ENCODE results near the gene MRPS35.
"Not testable (repeated sequence)": the region's sequence is repeated elsewhere in the genome, so short reads cannot be mapped to it uniquely, and the experiment has no call there.

MRPS35 gene

DNA sequence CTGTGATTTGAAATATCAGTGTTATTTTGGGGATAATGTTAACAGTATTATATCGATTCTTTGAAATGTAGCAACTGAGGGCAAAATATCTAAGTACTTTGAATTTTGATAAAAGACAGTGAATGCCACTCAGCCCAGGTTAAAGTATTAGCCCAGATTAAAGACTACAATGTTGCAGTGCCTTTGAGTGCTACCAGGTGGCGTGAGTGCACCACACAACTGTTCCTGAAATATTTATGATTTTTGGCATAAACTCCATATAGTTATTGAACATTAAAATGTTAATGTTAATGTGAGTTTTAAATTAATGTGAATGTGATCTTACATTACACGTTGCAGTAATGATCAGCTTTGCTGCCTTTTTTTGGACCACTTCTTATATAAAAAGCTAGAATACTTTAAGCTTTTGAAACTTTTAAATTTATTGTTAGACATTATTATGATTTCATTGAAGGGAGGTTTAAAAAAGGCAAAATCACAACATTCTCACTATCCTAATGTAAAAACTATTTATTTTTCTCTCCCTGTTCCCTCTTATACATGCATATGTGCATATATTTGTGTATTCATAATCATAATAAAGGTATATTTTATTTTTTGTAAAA is 22.5 kb downstream of the MRPS35 start:
- Histone ChIP-seq H2AFZ (ENCODE audit: low read depth, low read length) (no peak overlapping the region), H3K4ac (ENCODE audit: low read depth in 1 of 2, low read length in 2 of 2) (no peak overlapping the region)

DNA sequence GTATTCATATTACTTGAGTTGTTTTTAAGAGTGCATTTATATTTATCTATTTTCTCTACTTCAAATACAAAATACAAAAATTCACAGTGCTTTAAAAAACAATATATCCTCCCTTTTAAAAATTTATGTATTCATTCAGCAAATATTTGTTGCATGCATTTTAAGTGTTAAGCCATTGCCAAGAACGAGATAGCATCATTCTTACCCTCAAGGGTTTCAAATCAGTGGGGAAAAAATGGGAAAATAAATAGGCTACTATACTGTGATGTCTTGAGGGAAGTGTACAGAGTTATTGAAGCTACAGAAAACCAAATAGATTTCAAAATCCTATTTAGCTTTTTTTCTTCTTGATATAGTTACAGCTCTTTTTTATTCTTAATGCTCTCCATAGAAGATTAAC is 23.2 kb downstream of the MRPS35 start:
- H3K9ac ChIP-seq (ENCODE audit: low read length), result peak overlapping the region; percentile 45
- H3K23ac ChIP-seq (ENCODE audit: low read length in 2 of 2), result no peak overlapping the region
- no peak overlapping the region for H3K27ac ChIP-seq (ENCODE audit: low read length, poor library complexity, severe bottlenecking)
- H2AFZ ChIP-seq (ENCODE audit: low read depth, low read length), result no peak overlapping the region
- no peak for DNase-seq
- no peak overlapping the region for H2BK120ac ChIP-seq (ENCODE audit: low read depth, low read length)
- peaks cover 13% of the 10 kb centered on the region for H3K79me1 ChIP-seq (replicated peaks; ENCODE audit: low read length, poor library complexity, severe bottlenecking)
- H3K36me3 ChIP-seq (ENCODE audit: control insufficient read depth in 1 of 2, insufficient read depth in 2 of 2, low read depth in 1 of 2, low read length in 2 of 2), result peaks cover 14 to 72% of the 10 kb centered on the region in 2 experiments
- WGBS, result 100% methylated on average over 1 of the region's 1 CpG
- H3K4me3 ChIP-seq (ENCODE audit: insufficient read depth in 1 of 2, low read depth in 1 of 2, low read length in 2 of 2), result no peak overlapping the region
- no peak overlapping the region for H3K18ac ChIP-seq (ENCODE audit: low read depth in 1 of 2, low read length in 2 of 2)
- no peaks in the 10 kb centered on the region for H3K9me3 ChIP-seq (ENCODE audit: control insufficient read depth, low read length)
- H2BK15ac ChIP-seq (ENCODE audit: low read depth, poor library complexity, severe bottlenecking), result no peak overlapping the region
- no peak overlapping the region for H2BK12ac ChIP-seq (ENCODE audit: low read length in 2 of 2)
- no peak overlapping the region for H4K8ac ChIP-seq (ENCODE audit: low read length)
- H3K4me2 ChIP-seq (ENCODE audit: low read length, poor library complexity, severe bottlenecking), result no peak overlapping the region
- no peaks in the 10 kb centered on the region for H3K4me1 ChIP-seq (ENCODE audit: control insufficient read depth, insufficient read depth, low read depth, low read length)
- H2AK5ac ChIP-seq (ENCODE audit: low read length, severe bottlenecking), result no peak overlapping the region
- no peaks in the 10 kb centered on the region for H3K27me3 ChIP-seq (ENCODE audit: control insufficient read depth in 1 of 2, insufficient read depth in 1 of 2, low read length in 2 of 2)
- no peak overlapping the region for H2BK5ac ChIP-seq (ENCODE audit: low read depth, low read length, poor library complexity, severe bottlenecking)
- no peak overlapping the region for H4K91ac ChIP-seq (ENCODE audit: low read length)
- H3K14ac ChIP-seq (ENCODE audit: low read length in 2 of 2), result no peak overlapping the region
- H3K4ac ChIP-seq (ENCODE audit: low read depth in 1 of 2, low read length in 2 of 2), result no peak overlapping the region

More for the DNA sequence above, 22.5 kb downstream of the MRPS35 start:
- Histone ChIP-seq H3K27me3 (ENCODE audit: control insufficient read depth in 1 of 2, insufficient read depth in 1 of 2, low read length in 2 of 2) (no peaks in the 10 kb centered on the region), H3K4me2 (ENCODE audit: low read length, poor library complexity, severe bottlenecking) (no peak overlapping the region), H4K8ac (ENCODE audit: low read length) (no peak overlapping the region), H3K36me3 (ENCODE audit: control insufficient read depth in 1 of 2, insufficient read depth in 2 of 2, low read depth in 1 of 2, low read length in 2 of 2) (peaks cover 14 to 66% of the 10 kb centered on the region in 2 experiments), H2BK5ac (ENCODE audit: low read depth, low read length, poor library complexity, severe bottlenecking) (no peak overlapping the region), H2AK5ac (ENCODE audit: low read length, severe bottlenecking) (no peak overlapping the region), H3K9me3 (ENCODE audit: control insufficient read depth, low read length) (no peaks in the 10 kb centered on the region), H2BK12ac (ENCODE audit: low read length in 2 of 2) (no peak overlapping the region), H3K18ac (ENCODE audit: low read depth in 1 of 2, low read length in 2 of 2) (no peak overlapping the region), H2BK120ac (ENCODE audit: low read depth, low read length) (no peak overlapping the region), H3K14ac (ENCODE audit: low read length in 2 of 2) (no peak overlapping the region), H3K4me3 (ENCODE audit: insufficient read depth in 1 of 2, low read depth in 1 of 2, low read length in 2 of 2) (no peak overlapping the region), H3K79me1 (replicated peaks; ENCODE audit: low read length, poor library complexity, severe bottlenecking) (peaks cover 13% of the 10 kb centered on the region), H2BK15ac (ENCODE audit: low read depth, poor library complexity, severe bottlenecking) (no peak overlapping the region), H4K91ac (ENCODE audit: low read length) (no peak overlapping the region), H3K27ac (ENCODE audit: low read length, poor library complexity, severe bottlenecking) (no peak overlapping the region), H3K4me1 (ENCODE audit: control insufficient read depth, insufficient read depth, low read depth, low read length) (no peaks in the 10 kb centered on the region), H3K9ac (ENCODE audit: low read length) (peak overlapping the region; percentile 45), H3K23ac (ENCODE audit: low read length in 2 of 2) (no peak overlapping the region)
- peak; percentile 37 for DNase-seq
- 61% methylated on average over 2 of the region's 3 CpGs for WGBS

DNA sequence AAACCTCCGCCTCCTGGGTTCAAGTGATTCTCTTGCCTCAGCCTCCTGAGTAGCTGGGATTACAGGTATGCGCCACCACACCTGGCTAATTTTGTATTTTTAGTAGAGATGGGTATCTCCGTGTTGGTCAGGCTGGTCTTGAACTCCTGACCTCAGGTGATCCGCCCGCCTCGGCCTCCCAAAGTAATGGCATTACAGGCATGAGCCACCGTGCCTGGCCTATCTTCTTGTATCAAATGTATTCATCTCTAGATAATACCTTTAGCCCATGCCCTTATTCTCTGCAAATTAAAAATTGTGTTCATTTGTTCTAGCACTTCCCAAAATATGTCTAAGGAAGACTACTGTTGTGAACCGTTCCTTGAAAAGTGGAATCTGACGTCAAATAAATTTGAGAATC is 23.7 kb downstream of the MRPS35 start:
- H2AFZ ChIP-seq (ENCODE audit: low read depth, low read length); H2BK12ac ChIP-seq (ENCODE audit: low read length in 2 of 2); H2BK5ac ChIP-seq (ENCODE audit: low read depth, low read length, poor library complexity, severe bottlenecking); H3K18ac ChIP-seq (ENCODE audit: low read depth in 1 of 2, low read length in 2 of 2); H4K8ac ChIP-seq (ENCODE audit: low read length); H2BK120ac ChIP-seq (ENCODE audit: low read depth, low read length); H3K4me3 ChIP-seq (ENCODE audit: insufficient read depth in 1 of 2, low read depth in 1 of 2, low read length in 2 of 2); H3K4me2 ChIP-seq (ENCODE audit: low read length, poor library complexity, severe bottlenecking); H2AK5ac ChIP-seq (ENCODE audit: low read length, severe bottlenecking); H3K4ac ChIP-seq (ENCODE audit: low read depth in 1 of 2, low read length in 2 of 2); H3K23ac ChIP-seq (ENCODE audit: low read length in 2 of 2); H3K9ac ChIP-seq (ENCODE audit: low read length); H3K27me3 ChIP-seq (ENCODE audit: control insufficient read depth in 1 of 2, insufficient read depth in 1 of 2, low read length in 2 of 2); DNase-seq; H4K91ac ChIP-seq (ENCODE audit: low read length); H2BK15ac ChIP-seq (ENCODE audit: low read depth, poor library complexity, severe bottlenecking); H3K4me1 ChIP-seq (ENCODE audit: control insufficient read depth, insufficient read depth, low read depth, low read length); H3K27ac ChIP-seq (ENCODE audit: low read length, poor library complexity, severe bottlenecking); H3K14ac ChIP-seq (ENCODE audit: low read length in 2 of 2); H3K9me3 ChIP-seq (ENCODE audit: control insufficient read depth, low read length): not testable (repeated sequence)
- H3K36me3 ChIP-seq (ENCODE audit: control insufficient read depth in 1 of 2, insufficient read depth in 2 of 2, low read depth in 1 of 2, low read length in 2 of 2), result peaks cover 17 to 76% of the 10 kb centered on the region in 2 experiments
- WGBS, result 97% methylated on average over 7 of the region's 9 CpGs
- H3K79me1 ChIP-seq (replicated peaks; ENCODE audit: low read length, poor library complexity, severe bottlenecking), result peaks cover 12% of the 10 kb centered on the region

DNA sequence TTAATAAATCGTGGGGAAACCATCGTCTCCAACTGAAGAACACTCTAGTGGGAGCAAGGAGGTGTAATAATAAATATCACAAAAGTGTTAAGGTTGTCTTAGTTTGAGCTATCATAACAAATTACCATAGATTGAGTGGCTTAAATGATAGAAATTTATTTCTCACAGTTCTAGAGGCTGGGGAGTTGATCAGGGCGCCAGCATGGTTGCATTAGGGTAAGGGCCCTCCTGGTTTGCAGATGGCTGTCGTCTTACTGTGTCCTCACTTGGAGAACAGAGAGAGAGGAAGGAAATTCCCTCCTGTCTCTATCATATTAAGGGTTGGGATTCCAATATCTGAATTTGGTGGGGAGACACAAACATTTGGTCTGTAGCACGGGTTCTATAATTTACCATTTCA is 33.0 kb downstream of the MRPS35 start:
- H3K4ac ChIP-seq (ENCODE audit: low read depth in 1 of 2, low read length in 2 of 2), result no peak overlapping the region
- peaks cover 12% of the 10 kb centered on the region for H3K79me1 ChIP-seq (replicated peaks; ENCODE audit: low read length, poor library complexity, severe bottlenecking)
- DNase-seq, result no peak
- no peak overlapping the region for H2AK5ac ChIP-seq (ENCODE audit: low read length, severe bottlenecking)
- no peak overlapping the region for H3K4me3 ChIP-seq (ENCODE audit: insufficient read depth in 1 of 2, low read depth in 1 of 2, low read length in 2 of 2)
- H2BK15ac ChIP-seq (ENCODE audit: low read depth, poor library complexity, severe bottlenecking), result no peak overlapping the region
- no peak overlapping the region for H3K9ac ChIP-seq (ENCODE audit: low read length)
- H3K14ac ChIP-seq (ENCODE audit: low read length in 2 of 2), result no peak overlapping the region
- no peak overlapping the region for H4K8ac ChIP-seq (ENCODE audit: low read length)
- peaks cover 2% of the 10 kb centered on the region for H3K4me1 ChIP-seq (ENCODE audit: control insufficient read depth, insufficient read depth, low read depth, low read length)
- no peak overlapping the region for H3K23ac ChIP-seq (ENCODE audit: low read length in 2 of 2)
- no peak overlapping the region for H4K91ac ChIP-seq (ENCODE audit: low read length)
- WGBS, result 100% methylated on average over 4 of the region's 5 CpGs
- H2AFZ ChIP-seq (ENCODE audit: low read depth, low read length), result no peak overlapping the region
- no peak overlapping the region for H3K27ac ChIP-seq (ENCODE audit: low read length, poor library complexity, severe bottlenecking)
- no peaks in the 10 kb centered on the region for H3K27me3 ChIP-seq (ENCODE audit: control insufficient read depth in 1 of 2, insufficient read depth in 1 of 2, low read length in 2 of 2)
- no peak overlapping the region for H2BK5ac ChIP-seq (ENCODE audit: low read depth, low read length, poor library complexity, severe bottlenecking)
- H2BK12ac ChIP-seq (ENCODE audit: low read length in 2 of 2), result no peak overlapping the region
- H3K18ac ChIP-seq (ENCODE audit: low read depth in 1 of 2, low read length in 2 of 2), result no peak overlapping the region
- no peak overlapping the region for H2BK120ac ChIP-seq (ENCODE audit: low read depth, low read length)
- H3K36me3 ChIP-seq (ENCODE audit: control insufficient read depth in 1 of 2, insufficient read depth in 2 of 2, low read depth in 1 of 2, low read length in 2 of 2), result peaks cover 13 to 53% of the 10 kb centered on the region in 2 experiments
- H3K4me2 ChIP-seq (ENCODE audit: low read length, poor library complexity, severe bottlenecking), result no peak overlapping the region
- H3K9me3 ChIP-seq (ENCODE audit: control insufficient read depth, low read length), result no peaks in the 10 kb centered on the region

All from mesenchymal stem cell (in vitro differentiated cells and primary cell).